WERI-Rb-1 (cell line): ENCODE measurements around the gene SUFU.

Experiments
- DNase-seq: peaks from one replicate; pipeline ENCODE4 v3.0.0-alpha.2; 2020
- H3K27ac ChIP-seq: fragments of 250-450 bp; sonication (Bioruptor Pico); 2 replicates; pipeline ENCODE4 v1.5.1; 2020; ENCODE audit warnings: mild to moderate bottlenecking, moderate library complexity
- H3K27me3 ChIP-seq: fragments of 250-450 bp; sonication (Bioruptor Pico); 2 replicates; pipeline ENCODE4 v1.5.1; 2021; ENCODE audit warnings: mild to moderate bottlenecking, low read depth, moderate library complexity; ENCODE audit not compliant: insufficient read depth, severe bottlenecking
- H3K36me3 ChIP-seq: fragments of 250-450 bp; sonication (Bioruptor Pico); 2 replicates; pipeline ENCODE4 v1.5.1; 2020; ENCODE audit warnings: mild to moderate bottlenecking, moderate library complexity
- H3K4me3 ChIP-seq: 2 replicates; pipeline ENCODE4 v1.5.1; 2011; ENCODE audit warnings: low read depth, mild to moderate bottlenecking, control low read depth, low read length
- H3K9me3 ChIP-seq: fragments of 250-450 bp; sonication (Bioruptor Pico); 2 replicates; pipeline ENCODE4 v1.5.1; 2021; ENCODE audit warnings: mild to moderate bottlenecking, moderate library complexity; ENCODE audit not compliant: severe bottlenecking
- CTCF ChIP-seq: IDR thresholded peaks from 2 replicates; pipeline ENCODE4 v1.5.1; 2011; ENCODE audit warnings: low read depth, mild to moderate bottlenecking, control low read depth, inconsistent platforms, low read length

The SUFU gene

GRCh38 chr10:102461187-102462054, 42.4 kb upstream of the SUFU start:
- peak overlapping the region; percentile 92 for H3K27ac ChIP-seq
- TF ChIP-seq CTCF = no peak

DNA sequence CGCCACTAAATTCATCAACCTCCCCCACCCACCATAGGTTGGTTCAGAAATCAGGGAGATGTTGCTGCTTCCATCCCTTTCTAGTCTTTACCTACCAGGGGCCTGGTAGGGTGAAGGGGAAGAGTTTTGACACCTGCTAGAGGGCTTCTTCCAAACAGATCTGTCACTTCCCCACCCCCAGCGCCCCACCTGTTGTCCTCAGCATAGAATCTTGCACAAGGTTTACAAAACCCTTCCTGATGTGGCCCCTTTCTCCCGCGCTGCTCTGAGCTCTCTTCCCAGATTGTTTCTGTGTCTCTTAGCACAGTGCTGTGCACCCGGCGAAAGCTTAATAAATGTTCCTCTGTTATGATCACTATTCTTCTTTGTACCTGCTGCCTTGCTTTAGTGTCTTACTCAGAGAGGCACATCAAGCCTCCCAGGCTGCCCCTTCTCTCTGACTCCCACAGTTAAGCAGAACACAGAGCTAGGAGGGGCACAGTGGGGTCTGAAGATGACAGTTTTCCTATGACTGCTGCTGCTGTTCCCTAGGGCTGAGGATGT, 41.2 kb upstream of the SUFU start:
- DNase-seq = peak; percentile 44
- no peak for TF ChIP-seq CTCF
- H3K4me3 ChIP-seq = no peak overlapping the region
- peaks cover 4% of the 10 kb centered on the region for H3K36me3 ChIP-seq
- H3K27me3 ChIP-seq = no peaks in the 10 kb centered on the region
- no peaks in the 10 kb centered on the region for H3K9me3 ChIP-seq
- peak overlapping the region; percentile 92 for H3K27ac ChIP-seq

More at GRCh38 chr10:102461187-102462054, 42.4 kb upstream of the SUFU start:
- peak; percentile 97 for DNase-seq
- Histone ChIP-seq H3K36me3 (peaks cover 4% of the 10 kb centered on the region), H3K27me3 (no peaks in the 10 kb centered on the region), H3K9me3 (no peaks in the 10 kb centered on the region), H3K4me3 (peak overlapping the region; percentile 66)

DNA sequence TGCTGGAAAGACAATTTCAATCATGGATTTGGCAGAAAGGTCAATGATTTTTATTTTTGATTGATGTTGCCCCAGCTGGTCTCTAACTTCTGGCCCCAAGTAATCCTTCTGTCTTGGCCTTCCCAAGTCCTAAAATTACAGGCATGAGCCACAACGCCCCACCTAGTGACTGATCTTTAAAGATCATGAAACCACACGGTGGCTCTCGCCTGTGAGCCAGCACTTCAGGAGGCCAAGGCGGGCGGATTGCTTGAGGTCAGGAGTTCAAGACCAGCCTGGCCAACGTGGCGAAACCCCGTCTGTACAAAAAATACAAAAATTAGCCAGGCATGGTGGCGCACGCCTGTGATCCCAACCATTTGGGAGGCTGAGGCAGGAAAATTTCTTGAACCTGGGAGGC, 39.8 kb upstream of the SUFU start:
- Histone ChIP-seq H3K4me3 (no peak overlapping the region), H3K27ac (no peak overlapping the region)
- no peak for DNase-seq

GRCh38 chr10:102465466-102465865, 38.3 kb upstream of the SUFU start:
- no peak for DNase-seq
- Histone ChIP-seq H3K4me3 (no peak overlapping the region), H3K36me3 (peaks cover 10% of the 10 kb centered on the region), H3K27me3 (no peaks in the 10 kb centered on the region), H3K9me3 (no peaks in the 10 kb centered on the region), H3K27ac (no peak overlapping the region)
- TF ChIP-seq CTCF = no peak

More for the DNA sequence above, 39.8 kb upstream of the SUFU start:
- Histone ChIP-seq H3K27me3 (no peaks in the 10 kb centered on the region), H3K9me3 (no peaks in the 10 kb centered on the region), H3K36me3 (peaks cover 6% of the 10 kb centered on the region)
- no peak for TF ChIP-seq CTCF

DNA sequence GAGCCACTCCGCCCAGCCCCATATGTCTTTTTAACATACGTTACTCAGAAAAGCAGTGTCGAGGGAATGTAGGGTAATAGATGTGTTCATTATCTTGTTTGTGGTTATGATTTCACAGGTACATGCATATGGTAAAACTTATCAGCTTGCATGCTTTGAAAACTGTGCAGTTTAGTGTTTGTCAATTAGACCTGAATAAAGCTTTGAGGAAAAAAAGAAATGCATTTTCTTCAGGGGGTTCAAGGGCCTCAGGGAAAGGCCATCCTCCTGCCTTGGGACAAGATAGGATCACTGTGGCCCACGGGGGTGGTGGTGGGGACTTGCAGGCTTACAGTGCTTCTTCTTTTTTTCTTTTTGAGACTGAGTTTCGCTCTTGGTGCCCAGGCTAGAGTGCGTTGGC, 36.5 kb upstream of the SUFU start:
- H3K4me3 ChIP-seq = no peak overlapping the region
- no peak overlapping the region for H3K27ac ChIP-seq
- no peaks in the 10 kb centered on the region for H3K9me3 ChIP-seq
- H3K27me3 ChIP-seq = no peaks in the 10 kb centered on the region
- no peak for TF ChIP-seq CTCF
- H3K36me3 ChIP-seq = peaks cover 14% of the 10 kb centered on the region
- DNase-seq = no peak
